GM21515 (cell line): ENCODE data around the gene ESRRA.

Source experiments
- ATAC-seq: cut with Tn5 transposase; IDR thresholded peaks from one replicate; pipeline ENCODE4 v1.9.1; 2021; ENCODE audit not compliant: unreplicated experiment

The ESRRA gene

GRCh38 chr11:64348383-64349024, 43.2 kb downstream of the ESRRA start:
- no peak for ATAC-seq

GRCh38 chr11:64349025-64349387, 43.7 kb downstream of the ESRRA start:
- no peak for ATAC-seq

GRCh38 chr11:64349404-64349803, 44.1 kb downstream of the ESRRA start:
- ATAC-seq: no peak

- no peak for ATAC-seq
Measured at GRCh38 chr11:64351136-64351631, 45.9 kb downstream of the ESRRA start.

GRCh38 chr11:64352099-64352994, 47.0 kb downstream of the ESRRA start:
- ATAC-seq: no peak

- no peak for ATAC-seq
Measured at GRCh38 chr11:64352995-64353714, 47.8 kb downstream of the ESRRA start.

- no peak for ATAC-seq
Measured at GRCh38 chr11:64353715-64354506, 48.6 kb downstream of the ESRRA start.

- no peak for ATAC-seq
Measured at GRCh38 chr11:64355078-64355940, 50.0 kb downstream of the ESRRA start.

GRCh38 chr11:64356498-64357411, 51.4 kb downstream of the ESRRA start:
- no peak for ATAC-seq

GRCh38 chr11:64357446-64357845, 52.1 kb downstream of the ESRRA start:
- ATAC-seq: no peak

GRCh38 chr11:64357904-64358535, 52.7 kb downstream of the ESRRA start:
- ATAC-seq: no peak

GRCh38 chr11:64358536-64358906, 53.2 kb downstream of the ESRRA start:
- no peak for ATAC-seq

- no peak for ATAC-seq
Measured at GRCh38 chr11:64358907-64359711, 53.8 kb downstream of the ESRRA start, which contains the start of gene RPS6KA4. Gene RPS6KA4, plus strand, starts transcription at chr11:64359162. Its CDS starts 74 bp downstream, at chr11:64359236.

GRCh38 chr11:64359712-64360445, 54.6 kb downstream of the ESRRA start:
- no peak for ATAC-seq

GRCh38 chr11:64360448-64360921, 55.2 kb downstream of the ESRRA start:
- no peak for ATAC-seq

- no peak for ATAC-seq
Measured at GRCh38 chr11:64361659-64362058, 56.3 kb downstream of the ESRRA start.

- ATAC-seq: no peak
Measured at GRCh38 chr11:64362339-64362738, 57.0 kb downstream of the ESRRA start.
